C4-2B (cell line): ENCODE measurements around the gene EMP2.

Source experiments
- ZFX ChIP-seq: fragments of 450-650 bp; IDR thresholded peaks from 2 replicates; pipeline ENCODE4 v1.6.1; 2017
- TF ChIP-seq, protein P1 (sequence below): fragments of 450-650 bp; conservative IDR thresholded peaks from 2 replicates; pipeline ENCODE4 v1.5.1; 2017; ENCODE audit warnings: mild to moderate bottlenecking

DNA sequence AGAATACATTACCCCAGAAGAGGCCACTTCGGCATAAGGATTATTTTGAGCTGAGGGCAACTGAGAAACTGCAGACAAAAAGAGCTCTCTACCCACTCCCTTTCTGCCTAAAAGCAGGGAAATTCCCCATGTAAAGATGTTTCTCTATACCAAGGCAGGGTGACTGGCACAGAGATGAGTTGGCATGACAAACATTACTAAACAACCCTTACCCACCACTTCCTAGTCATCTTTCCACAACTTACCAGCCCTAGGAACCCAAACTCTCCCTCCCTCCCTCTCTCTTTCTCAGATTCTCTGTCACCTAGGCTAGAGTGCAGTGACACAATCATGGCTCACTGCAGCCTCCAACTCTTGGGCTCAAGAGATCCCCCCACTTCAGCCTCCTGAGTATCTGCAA is 68.6 kb downstream of the EMP2 start:
- TF ChIP-seq, protein P1, sequence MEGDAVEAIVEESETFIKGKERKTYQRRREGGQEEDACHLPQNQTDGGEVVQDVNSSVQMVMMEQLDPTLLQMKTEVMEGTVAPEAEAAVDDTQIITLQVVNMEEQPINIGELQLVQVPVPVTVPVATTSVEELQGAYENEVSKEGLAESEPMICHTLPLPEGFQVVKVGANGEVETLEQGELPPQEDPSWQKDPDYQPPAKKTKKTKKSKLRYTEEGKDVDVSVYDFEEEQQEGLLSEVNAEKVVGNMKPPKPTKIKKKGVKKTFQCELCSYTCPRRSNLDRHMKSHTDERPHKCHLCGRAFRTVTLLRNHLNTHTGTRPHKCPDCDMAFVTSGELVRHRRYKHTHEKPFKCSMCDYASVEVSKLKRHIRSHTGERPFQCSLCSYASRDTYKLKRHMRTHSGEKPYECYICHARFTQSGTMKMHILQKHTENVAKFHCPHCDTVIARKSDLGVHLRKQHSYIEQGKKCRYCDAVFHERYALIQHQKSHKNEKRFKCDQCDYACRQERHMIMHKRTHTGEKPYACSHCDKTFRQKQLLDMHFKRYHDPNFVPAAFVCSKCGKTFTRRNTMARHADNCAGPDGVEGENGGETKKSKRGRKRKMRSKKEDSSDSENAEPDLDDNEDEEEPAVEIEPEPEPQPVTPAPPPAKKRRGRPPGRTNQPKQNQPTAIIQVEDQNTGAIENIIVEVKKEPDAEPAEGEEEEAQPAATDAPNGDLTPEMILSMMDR = no peak
- TF ChIP-seq ZFX = no peak
